Measurements from ENCODE around the gene LAMA2. TPM values are rescaled to one million over a fixed set of nuclear protein-coding genes. Genes with fewer than 3 reads are reported as not detected.
"Not testable (repeated sequence)": the region's sequence is repeated elsewhere in the genome, so short reads cannot be mapped to it uniquely, and the experiment has no call there.

The LAMA2 gene
- total RNA-seq, 6 experiments from 2014 or later, result 2.9 to 12.1 (median 6.2) TPM

GRCh38 chr6:129163551-129163950 is 280.6 kb downstream of the LAMA2 start:
- TF ChIP-seq POLR2A (IDR thresholded peaks at IDR 0.05) (no peak), CTCF (IDR thresholded peaks at IDR 0.05) (no peak)
- Histone ChIP-seq H3K27ac (no peak overlapping the region), H3K27me3 (no peaks in the 10 kb centered on the region), H3K36me3 (no peaks in the 10 kb centered on the region), H3K4me1 (no peaks in the 10 kb centered on the region), H3K4me3 (no peak overlapping the region), H3K9me3 (no peaks in the 10 kb centered on the region)
- DNase-seq (no peak), ATAC-seq (no peak)
- intact Hi-C loops (cut with DNase I), result no loop called here
- 73% methylated on average over 2 of the region's 2 CpGs for WGBS (ENCODE audit: insufficient coverage, low coverage, low lambda C conversion rate, missing lambda C conversion rate)

DNA sequence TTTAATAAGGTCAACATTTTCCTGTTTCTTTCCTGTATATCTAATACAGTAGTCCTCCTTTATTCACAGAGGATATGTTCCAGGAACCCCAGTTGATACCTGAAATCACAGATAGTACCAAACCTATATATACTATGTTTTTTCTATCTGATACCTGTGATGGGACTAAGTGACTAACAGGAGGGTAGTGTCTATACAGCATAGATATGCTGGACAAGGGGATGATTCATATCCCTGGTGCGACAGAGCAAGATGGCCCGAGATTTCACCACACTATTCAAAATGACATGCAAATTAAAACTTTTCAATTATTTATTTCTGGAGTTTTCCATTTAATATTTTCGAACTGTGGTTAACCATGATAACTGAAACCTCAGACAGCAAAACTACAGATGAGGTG is 281.1 kb downstream of the LAMA2 start:
- no peaks in the 10 kb centered on the region for H3K9me3 ChIP-seq
- H3K27me3 ChIP-seq, result no peaks in the 10 kb centered on the region
- ATAC-seq, result no peak
- DNase-seq, result no peak
- no peaks in the 10 kb centered on the region for H3K36me3 ChIP-seq
- H3K27ac ChIP-seq, result no peak overlapping the region
- intact Hi-C loops (cut with DNase I), result no loop called here
- H3K4me1 ChIP-seq, result no peaks in the 10 kb centered on the region
- TF ChIP-seq POLR2A (IDR thresholded peaks at IDR 0.05) (no peak), CTCF (IDR thresholded peaks at IDR 0.05) (no peak)
- H3K4me3 ChIP-seq, result no peak overlapping the region
- WGBS (ENCODE audit: insufficient coverage, low coverage, low lambda C conversion rate, missing lambda C conversion rate), result 79% methylated on average over 3 of the region's 3 CpGs

DNA sequence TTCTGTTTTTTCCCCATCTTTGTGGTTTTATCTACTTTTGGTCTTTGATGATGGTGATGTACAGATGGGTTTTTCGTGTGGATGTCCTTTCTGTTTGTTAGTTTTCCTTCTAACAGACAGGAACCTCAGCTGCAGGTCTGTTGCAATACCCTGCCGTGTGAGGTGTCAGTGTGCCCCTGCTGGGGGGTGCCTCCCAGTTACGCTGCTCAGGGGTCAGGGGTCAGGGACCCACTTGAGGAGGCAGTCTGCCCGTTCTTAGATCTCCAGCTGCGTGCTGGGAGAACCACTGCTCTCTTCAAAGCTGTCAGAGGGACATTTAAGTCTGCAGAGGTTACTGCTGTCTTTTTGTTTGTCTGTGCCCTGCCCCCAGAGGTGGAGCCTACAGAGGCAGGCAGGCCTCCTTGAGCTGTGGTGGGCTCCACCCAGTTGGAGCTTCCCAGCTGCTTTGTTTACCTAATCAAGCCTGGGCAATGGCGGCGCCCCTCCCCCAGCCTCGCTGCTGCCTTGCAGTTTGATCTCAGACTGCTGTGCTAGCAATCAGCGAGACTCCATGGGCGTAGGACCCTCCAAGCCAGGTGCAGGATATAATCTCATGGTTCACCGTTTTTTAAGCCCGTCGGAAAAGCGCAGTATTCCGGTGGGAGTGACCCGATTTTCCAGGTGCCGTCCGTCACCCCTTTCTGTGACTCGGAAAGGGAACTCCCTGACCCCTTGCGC is 289.5 kb downstream of the LAMA2 start:
- H3K27ac ChIP-seq; intact Hi-C loops (cut with DNase I); H3K9me3 ChIP-seq; H3K36me3 ChIP-seq; H3K4me1 ChIP-seq; H3K27me3 ChIP-seq; ATAC-seq; DNase-seq: not testable (repeated sequence)
- 39% methylated on average over 13 of the region's 20 CpGs for WGBS (ENCODE audit: insufficient coverage, low coverage, low lambda C conversion rate, missing lambda C conversion rate)
- H3K4me3 ChIP-seq, result peak overlapping the region in 1 of 3 donors; percentile 20

DNA sequence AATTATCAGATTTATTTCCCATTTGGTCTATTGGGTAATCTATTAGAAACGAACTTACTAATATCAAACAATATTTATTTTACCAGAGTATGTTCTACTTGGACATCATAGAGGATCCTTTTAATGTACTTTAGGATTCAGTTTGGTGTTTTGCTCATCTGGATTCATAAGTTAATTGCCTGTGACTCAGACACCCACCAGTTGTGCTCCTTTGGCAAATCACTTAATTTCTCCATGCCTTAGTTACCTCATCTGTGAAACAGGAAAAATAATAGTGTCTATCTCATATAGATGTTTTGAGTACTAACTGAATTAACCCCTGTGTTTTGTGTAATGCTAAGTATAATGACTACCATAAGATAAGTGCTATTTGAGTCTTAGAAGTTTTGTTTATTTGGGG is 292.1 kb downstream of the LAMA2 start:
- no peaks in the 10 kb centered on the region for H3K9me3 ChIP-seq
- DNase-seq (no peak), ATAC-seq (no peak)
- TF ChIP-seq POLR2A (IDR thresholded peaks at IDR 0.05), result no peak
- no peak for TF ChIP-seq CTCF (IDR thresholded peaks at IDR 0.05)
- no peak overlapping the region for H3K27ac ChIP-seq
- H3K36me3 ChIP-seq, result no peaks in the 10 kb centered on the region
- intact Hi-C loops (cut with DNase I), result no loop called here
- H3K4me1 ChIP-seq, result no peaks in the 10 kb centered on the region
- no peak overlapping the region for H3K4me3 ChIP-seq
- H3K27me3 ChIP-seq, result no peaks in the 10 kb centered on the region
- 27% methylated on average over 1 of the region's 1 CpG for WGBS (ENCODE audit: insufficient coverage, low coverage, low lambda C conversion rate, missing lambda C conversion rate)

DNA sequence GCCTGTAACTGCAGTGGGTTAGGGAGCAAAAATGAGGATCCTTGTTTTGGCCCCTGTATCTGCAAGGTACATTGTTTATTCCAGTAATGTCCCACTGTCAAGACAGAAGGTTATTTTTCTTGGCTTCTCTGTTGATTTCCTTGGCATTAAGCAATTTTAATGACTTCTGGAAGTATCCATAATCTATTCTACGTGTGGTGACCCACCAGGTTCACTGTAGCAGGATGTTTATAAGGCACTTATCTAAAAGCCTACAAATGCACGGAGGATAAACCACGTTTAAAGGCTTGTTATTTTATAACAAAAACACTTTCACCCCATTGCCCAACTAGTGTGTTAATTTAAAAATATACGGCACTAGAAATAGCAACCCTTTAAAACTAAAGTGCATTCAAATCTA is 294.9 kb downstream of the LAMA2 start:
- intact Hi-C loops (cut with DNase I), result no loop called here
- Histone ChIP-seq H3K4me3 (no peak overlapping the region), H3K27me3 (no peaks in the 10 kb centered on the region), H3K4me1 (no peaks in the 10 kb centered on the region), H3K9me3 (no peaks in the 10 kb centered on the region), H3K36me3 (no peaks in the 10 kb centered on the region), H3K27ac (no peak overlapping the region)
- TF ChIP-seq CTCF (IDR thresholded peaks at IDR 0.05) (no peak), POLR2A (IDR thresholded peaks at IDR 0.05) (no peak)
- ATAC-seq (no peak), DNase-seq (no peak)
- WGBS (ENCODE audit: insufficient coverage, low coverage, low lambda C conversion rate, missing lambda C conversion rate), result 38% methylated on average over 4 of the region's 4 CpGs

Measured in right lobe of liver (tissue), 6 donors.